CD4-positive, alpha-beta T cell (primary cell): ENCODE data around the gene ZNF586. TPM values are rescaled to one million over a fixed set of nuclear protein-coding genes. Genes with fewer than 3 reads are reported as not detected.

Experiments used
- ATAC-seq: fragments of 200-7000 bp; cut with Tn5 transposase; one replicate; pipeline ENCODE4 v1.10.0; 2022; ENCODE audit warnings: mild to moderate bottlenecking; ENCODE audit not compliant: poor library complexity
- CTCF ChIA-PET: fragments of 350-600 bp; sonication (Branson Sonifier 250); formaldehyde crosslinking; loops from one replicate; lab custom pipeline; 2021; ENCODE audit warnings: antibody characterized with exemption, inconsistent platforms; lab: Charles Lee
- POLR2A ChIA-PET: fragments of 350-600 bp; sonication (Branson Sonifier 250); formaldehyde crosslinking; loops from one replicate; lab custom pipeline; 2021; ENCODE audit warnings: antibody characterized with exemption, inconsistent platforms; lab: Charles Lee
- DNase-seq, 14 experiments: peaks; one replicate each; pipeline ENCODE4 v3.0.0-alpha.2; 2013 to 2020; ENCODE audit warnings: mixed read lengths in 2 of 14
- H3K27ac ChIP-seq, 2 donors: one replicate each; pipeline versions ENCODE4 v1.5.1 to v1.7.0; 2013; ENCODE audit warnings: low read length in 2 of 2, low read depth in 1 of 2, mild to moderate bottlenecking in 1 of 2
- H3K27me3 ChIP-seq, 2 experiments: 1 replicate in 1 of 2; 2 replicates in 1 of 2; pipeline versions ENCODE4 v1.6.1 to v1.7.0; 2013; ENCODE audit warnings: low read length in 2 of 2, control low read depth in 1 of 2, mild to moderate bottlenecking in 1 of 2, moderate library complexity in 1 of 2; ENCODE audit not compliant: insufficient read depth in 2 of 2, control insufficient read depth in 1 of 2
- H3K36me3 ChIP-seq: one replicate; pipeline ENCODE4 v1.6.1; 2013; ENCODE audit warnings: low read length, control low read depth; ENCODE audit not compliant: insufficient read depth
- H3K4me1 ChIP-seq: one replicate; pipeline ENCODE4 v1.6.1; 2013; ENCODE audit warnings: low read length, control low read depth; ENCODE audit not compliant: insufficient read depth
- H3K4me3 ChIP-seq: one replicate; pipeline ENCODE4 v1.5.1; 2013; ENCODE audit warnings: mild to moderate bottlenecking, low read length, moderate library complexity
- H3K9me3 ChIP-seq, 2 experiments: 1 replicate in 1 of 2; 2 replicates in 1 of 2; pipeline versions ENCODE4 v1.6.1 to v1.7.0; 2013; ENCODE audit warnings: low read length in 2 of 2, mild to moderate bottlenecking in 2 of 2, control low read depth in 1 of 2, moderate library complexity in 1 of 2; ENCODE audit not compliant: control insufficient read depth in 1 of 2, insufficient read depth in 1 of 2
- H3K27ac Mint-ChIP-seq: one replicate; pipeline ENCODE4 v1.8.0; 2020; ENCODE audit warnings: mixed read lengths
- H3K27me3 Mint-ChIP-seq: one replicate; pipeline ENCODE4 v1.8.0; 2021; ENCODE audit warnings: mixed read lengths
- H3K36me3 Mint-ChIP-seq: one replicate; pipeline ENCODE4 v1.8.0; 2021; ENCODE audit warnings: low read depth, mixed read lengths
- H3K4me1 Mint-ChIP-seq: one replicate; pipeline ENCODE4 v1.8.0; 2021; ENCODE audit warnings: low read depth, mixed read lengths
- H3K4me3 Mint-ChIP-seq: one replicate; pipeline ENCODE4 v1.8.0; 2020; ENCODE audit warnings: mild to moderate bottlenecking, mixed read lengths
- H3K9me3 Mint-ChIP-seq: one replicate; pipeline ENCODE4 v1.8.0; 2020; ENCODE audit warnings: mixed read lengths
- intact Hi-C, 2 experiments: fragments of 100-400 bp; cut with DNase I in 1 of 2; cut with micrococcal nuclease in 1 of 2; formaldehyde crosslinking; loops; one replicate each; pipeline versions ENCODE4 v1.15.1 to v1.9.0; 2023 to 2025; cut with DNase I, micrococcal nuclease
- polyA plus RNA-seq, 2 donors: library from polyadenylated mRNA; unstranded; fragments of 120-200 nt; gene quantifications; one replicate each; pipeline ENCODE4 v1.2.1, GENCODE V29; 2013
- total RNA-seq, 174 experiments: library from RNA in 2 of 174; stranded (reverse) in 2 of 174; gene quantifications; one replicate each; pipeline ENCODE4 v1.2.3 and lab custom pipeline; 2021 to 2026
- TF ChIP-seq, protein P1 (sequence below): fragments of 200-600 bp; IDR thresholded peaks from one replicate; pipeline ENCODE4 v1.8.0; 2022; ENCODE audit warnings: antibody characterized with exemption, mild to moderate bottlenecking

Gene ZNF586
- total RNA-seq (10 to 100 TPM; 51.1 to 53.4 TPM), total RNA-seq (lab: John Stamatoyannopoulos, UW) (18.2 to 83.4 (median 58.5) reads per million in 172 experiments)
- 28.8 TPM for polyA plus RNA-seq (2013, experiment 1 of 2)
- 20.9 TPM for polyA plus RNA-seq (2013, experiment 2 of 2)

DNA sequence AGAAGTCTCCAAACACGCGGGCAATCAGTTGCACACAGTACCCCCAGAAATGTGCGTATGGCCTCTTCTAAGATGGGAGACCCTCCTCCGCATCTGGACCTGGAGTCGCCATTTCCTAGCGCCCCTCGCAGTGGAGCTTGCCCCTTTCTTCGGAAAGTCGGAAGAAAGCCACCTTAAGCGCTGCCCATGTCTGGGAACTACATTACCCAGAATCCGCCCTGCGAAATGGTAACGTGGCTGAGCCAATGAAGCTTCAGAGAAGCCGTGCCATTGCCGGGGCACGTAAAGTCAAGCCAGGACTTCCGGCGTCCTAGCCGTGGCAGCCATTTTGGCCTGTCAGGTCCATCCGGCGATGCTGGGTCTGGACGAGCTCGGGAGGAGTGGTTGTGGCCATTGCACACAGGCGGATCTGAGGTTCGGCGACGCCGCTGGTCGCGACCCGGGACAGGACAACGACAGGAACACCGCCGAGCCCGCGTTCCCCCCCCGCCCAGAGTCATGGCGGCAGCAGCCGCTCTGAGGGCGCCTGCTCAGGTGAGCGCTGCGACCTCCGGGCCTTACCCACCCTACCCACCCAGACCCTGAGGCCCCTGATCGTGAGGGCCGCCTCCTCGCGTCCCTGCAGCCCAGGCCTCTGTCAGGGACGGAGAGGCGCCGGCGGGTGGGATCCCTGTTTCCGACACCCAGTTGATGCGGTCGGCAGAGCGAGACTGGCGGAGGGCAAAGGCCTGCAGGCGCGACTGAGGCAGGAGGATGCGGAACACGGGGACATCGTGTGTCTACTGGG lies at the start of gene ZNF586:
ZNF586 (plus strand) TSS at position 332 of the 787 bp plus-strand sequence; CDS start at position 499, 167 bp downstream.
- peak within 1 kb of the TSS; percentile 84 for H3K4me3 ChIP-seq
- peaks cover 72% of the 10 kb centered on the region for H3K36me3 Mint-ChIP-seq
- H3K27me3 Mint-ChIP-seq = no peaks in the 10 kb centered on the region
- ATAC-seq (peak; percentile 99), DNase-seq (peak; percentile 72 to 94 (median 81))
- peak within 1 kb of the TSS; percentile 87 for H3K27ac Mint-ChIP-seq
- intact Hi-C loops = loop anchor here (1.0 to 5.0 kb wide), 4 partner anchors 23 to 152 kb away; partner anchors contain the start of genes ZNF552 (in 2 of the 2) and ZNF776 (in 1 of the 2)
- TF ChIP-seq, protein P1, sequence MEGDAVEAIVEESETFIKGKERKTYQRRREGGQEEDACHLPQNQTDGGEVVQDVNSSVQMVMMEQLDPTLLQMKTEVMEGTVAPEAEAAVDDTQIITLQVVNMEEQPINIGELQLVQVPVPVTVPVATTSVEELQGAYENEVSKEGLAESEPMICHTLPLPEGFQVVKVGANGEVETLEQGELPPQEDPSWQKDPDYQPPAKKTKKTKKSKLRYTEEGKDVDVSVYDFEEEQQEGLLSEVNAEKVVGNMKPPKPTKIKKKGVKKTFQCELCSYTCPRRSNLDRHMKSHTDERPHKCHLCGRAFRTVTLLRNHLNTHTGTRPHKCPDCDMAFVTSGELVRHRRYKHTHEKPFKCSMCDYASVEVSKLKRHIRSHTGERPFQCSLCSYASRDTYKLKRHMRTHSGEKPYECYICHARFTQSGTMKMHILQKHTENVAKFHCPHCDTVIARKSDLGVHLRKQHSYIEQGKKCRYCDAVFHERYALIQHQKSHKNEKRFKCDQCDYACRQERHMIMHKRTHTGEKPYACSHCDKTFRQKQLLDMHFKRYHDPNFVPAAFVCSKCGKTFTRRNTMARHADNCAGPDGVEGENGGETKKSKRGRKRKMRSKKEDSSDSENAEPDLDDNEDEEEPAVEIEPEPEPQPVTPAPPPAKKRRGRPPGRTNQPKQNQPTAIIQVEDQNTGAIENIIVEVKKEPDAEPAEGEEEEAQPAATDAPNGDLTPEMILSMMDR = no peak
- H3K4me1 ChIP-seq = peaks cover 28% of the 10 kb centered on the region
- no peaks in the 10 kb centered on the region for H3K27me3 ChIP-seq
- peaks cover 39% of the 10 kb centered on the region for H3K4me1 Mint-ChIP-seq
- peaks cover 28 to 62% of the 10 kb centered on the region in 2 experiments for H3K9me3 ChIP-seq
- H3K36me3 ChIP-seq = peaks cover 21% of the 10 kb centered on the region
- H3K4me3 Mint-ChIP-seq = peak within 1 kb of the TSS; percentile 99
- ChIA-PET POLR2A (interaction anchor here (0.6 to 2.1 kb wide), 24 partner anchors 9 to 579 kb away, joined by 3 to 19 read pairs (median 4); partner anchors contain the start of genes ZNF154, ZNF274, ZNF416 and ZNF417), CTCF (interaction anchor here (0.5 to 2.0 kb wide), 4 partner anchors 18 to 80 kb away, joined by 4 to 10 read pairs (median 4); partner anchors contain the start of gene ZNF552)
- H3K9me3 Mint-ChIP-seq = peaks cover 21% of the 10 kb centered on the region
- peak within 1 kb of the TSS; percentile 73 to 75 for H3K27ac ChIP-seq

DNA sequence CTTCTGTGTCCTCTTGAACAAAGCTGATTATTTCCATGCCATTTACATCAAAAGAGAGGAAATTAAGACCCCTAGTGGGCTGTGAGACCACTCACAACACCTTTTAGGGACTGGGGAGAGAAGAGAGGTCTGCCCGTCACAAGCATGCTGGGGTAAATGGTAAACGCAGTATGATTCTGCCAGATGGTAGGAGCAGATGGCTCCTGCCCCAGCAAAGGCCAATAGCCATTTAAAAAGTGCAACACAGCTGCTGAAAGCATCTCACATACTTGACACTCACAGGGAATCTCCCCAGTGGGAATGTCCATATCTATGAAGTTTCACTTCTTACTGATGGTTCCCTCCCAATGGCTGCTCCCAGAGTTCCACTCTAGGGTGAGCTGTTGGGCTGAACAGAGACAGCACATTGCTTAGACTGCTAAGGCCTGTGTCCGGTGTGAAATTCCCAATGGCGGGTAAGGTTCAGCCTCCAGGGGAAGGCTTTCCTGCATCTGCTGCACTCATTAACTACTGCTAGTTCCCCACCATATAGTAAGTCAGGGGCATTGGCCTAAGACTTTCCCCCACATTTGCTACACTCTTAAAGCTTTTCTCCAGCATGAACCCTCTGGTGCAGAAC lies 49.5 kb upstream of the ZNF586 start:
- no peaks in the 10 kb centered on the region for H3K27me3 ChIP-seq
- Mint-ChIP-seq H3K36me3 (peaks cover 86% of the 10 kb centered on the region), H3K4me1 (peaks cover 5% of the 10 kb centered on the region), H3K4me3 (no peak overlapping the region), H3K27ac (no peak overlapping the region), H3K27me3 (no peaks in the 10 kb centered on the region), H3K9me3 (peaks cover 28% of the 10 kb centered on the region)
- H3K27ac ChIP-seq = no peak overlapping the region
- no peak overlapping the region for H3K4me3 ChIP-seq
- TF ChIP-seq, protein P1 = no peak
- ChIA-PET CTCF (no interaction called here), POLR2A (interaction anchor here (0.5 kb wide), 1 partner anchor 42 kb away, joined by 4 read pairs; no protein-coding TSS in a partner anchor)
- intact Hi-C loops = loop anchor here (10.0 kb wide), 2 partner anchors 105 to 285 kb away; partner anchors contain the start of genes ZNF134 (in 1 of the 2) and ZNF606 (in 1 of the 2)
- peaks cover 38% of the 10 kb centered on the region for H3K36me3 ChIP-seq
- no peak for DNase-seq
- no peaks in the 10 kb centered on the region for H3K4me1 ChIP-seq
- H3K9me3 ChIP-seq = peaks cover 52 to 72% of the 10 kb centered on the region in 2 experiments
- ATAC-seq = no peak

DNA sequence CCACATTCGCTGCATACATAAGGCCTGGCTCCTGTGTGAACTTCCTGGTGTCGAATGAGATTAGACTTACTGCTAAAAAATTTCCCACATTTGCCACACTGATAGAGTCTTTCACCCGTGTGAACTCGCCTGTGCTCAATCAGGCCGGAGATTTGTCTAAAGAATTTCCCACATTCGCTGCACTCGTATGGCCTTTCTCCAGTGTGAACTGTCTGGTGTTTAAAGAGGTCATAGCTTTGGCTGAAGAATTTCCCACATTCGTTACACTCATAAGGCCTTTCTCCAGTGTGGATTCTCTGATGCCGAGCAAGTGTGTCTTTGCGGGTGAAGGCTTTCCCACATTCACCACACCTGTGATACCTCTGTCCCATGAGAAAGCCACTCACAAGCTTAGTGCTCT lies 48.6 kb upstream of the ZNF586 start:
- peaks cover 83% of the 10 kb centered on the region for H3K36me3 Mint-ChIP-seq
- H3K27me3 ChIP-seq = no peaks in the 10 kb centered on the region
- H3K4me3 Mint-ChIP-seq = no peak overlapping the region
- H3K36me3 ChIP-seq = peaks cover 38% of the 10 kb centered on the region
- no peak for ATAC-seq
- CTCF ChIA-PET = no interaction called here
- no peaks in the 10 kb centered on the region for H3K4me1 ChIP-seq
- H3K9me3 ChIP-seq = peaks cover 57 to 67% of the 10 kb centered on the region in 2 experiments
- peaks cover 28% of the 10 kb centered on the region for H3K9me3 Mint-ChIP-seq
- intact Hi-C loops = loop anchor here (10.0 kb wide), 2 partner anchors 106 to 284 kb away; partner anchors contain the start of genes ZNF134 (in 1 of the 2) and ZNF606 (in 1 of the 2)
- no peak overlapping the region for H3K27ac ChIP-seq
- DNase-seq = no peak
- peaks cover 6% of the 10 kb centered on the region for H3K4me1 Mint-ChIP-seq
- no peaks in the 10 kb centered on the region for H3K27me3 Mint-ChIP-seq
- TF ChIP-seq, protein P1 = no peak
- POLR2A ChIA-PET = no interaction called here
- H3K27ac Mint-ChIP-seq = no peak overlapping the region
- no peak overlapping the region for H3K4me3 ChIP-seq
